GM18511 (cell line): ENCODE measurements around the gene ADAMTS7.
"Not testable (repeated sequence)": the region's sequence is repeated elsewhere in the genome, so short reads cannot be mapped to it uniquely, and the experiment has no call there.

Experiments
- ATAC-seq: cut with Tn5 transposase; IDR thresholded peaks from one replicate; pipeline ENCODE4 v1.9.1; 2021; ENCODE audit warnings: mild to moderate bottlenecking, moderate library complexity; ENCODE audit not compliant: unreplicated experiment

The ADAMTS7 gene

DNA sequence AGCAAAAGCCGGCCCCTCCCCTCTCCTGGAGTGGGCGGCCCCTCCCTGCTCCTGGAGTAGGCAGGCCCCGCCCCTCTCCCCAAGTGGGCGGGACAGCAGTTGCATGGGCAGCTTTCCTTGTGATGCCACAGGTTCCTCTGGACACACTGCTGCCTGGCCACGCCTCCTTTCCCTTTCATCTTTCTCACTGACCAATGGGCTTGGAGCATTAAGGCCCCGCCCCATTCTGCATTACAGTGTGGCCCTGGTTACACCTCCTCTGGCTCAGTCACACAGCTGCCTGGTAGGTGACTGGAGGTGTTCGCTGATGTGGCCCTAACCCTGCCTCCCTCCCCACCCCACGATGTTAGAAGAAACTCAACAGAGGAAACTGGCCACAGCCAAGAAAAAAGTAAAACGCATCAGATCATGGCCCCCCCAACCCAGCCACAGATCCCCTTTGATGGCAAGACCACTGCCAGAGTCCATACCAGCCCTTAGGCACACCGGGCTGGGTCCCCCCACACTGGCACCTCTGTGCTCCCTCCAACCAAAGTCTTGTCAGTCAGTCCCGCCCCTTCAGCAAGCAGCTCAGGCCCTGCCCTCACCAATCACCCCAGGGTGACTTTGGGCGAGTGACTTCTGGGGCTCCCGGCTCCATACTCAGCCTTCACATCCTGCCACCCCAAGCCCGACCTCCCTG is 84.3 kb downstream of the ADAMTS7 start:
- no peak for ATAC-seq

DNA sequence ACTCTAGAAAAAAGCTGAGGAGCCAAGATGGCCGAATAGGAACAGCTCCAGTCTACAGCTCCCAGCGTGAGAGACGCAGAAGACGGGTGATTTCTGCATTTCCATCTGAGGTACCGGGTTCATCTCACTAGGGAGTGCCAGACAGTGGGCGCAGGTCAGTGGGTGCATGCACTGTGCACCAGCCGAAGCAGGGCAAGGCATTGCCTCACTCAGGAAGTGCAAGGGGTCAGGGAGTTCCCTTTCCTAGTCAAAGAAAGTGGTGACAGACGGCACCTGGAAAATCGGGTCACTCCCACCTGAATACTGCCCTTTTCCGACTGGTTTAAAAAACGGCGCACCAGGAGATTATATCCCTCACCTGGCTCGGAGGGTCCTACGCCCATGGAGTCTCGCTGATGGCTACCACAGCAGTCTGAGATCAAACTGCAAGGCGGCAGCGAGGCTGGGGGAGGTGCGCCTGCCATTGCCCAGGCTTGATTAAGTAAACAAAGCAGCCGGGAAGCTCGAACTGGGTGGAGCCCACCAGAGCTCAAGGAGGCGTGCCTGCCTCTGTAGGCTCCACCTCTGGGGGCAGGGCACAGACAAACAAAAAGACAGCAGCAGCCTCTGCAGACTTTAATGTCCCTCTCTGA is 91.3 kb downstream of the ADAMTS7 start:
- ATAC-seq = not testable (repeated sequence)

DNA sequence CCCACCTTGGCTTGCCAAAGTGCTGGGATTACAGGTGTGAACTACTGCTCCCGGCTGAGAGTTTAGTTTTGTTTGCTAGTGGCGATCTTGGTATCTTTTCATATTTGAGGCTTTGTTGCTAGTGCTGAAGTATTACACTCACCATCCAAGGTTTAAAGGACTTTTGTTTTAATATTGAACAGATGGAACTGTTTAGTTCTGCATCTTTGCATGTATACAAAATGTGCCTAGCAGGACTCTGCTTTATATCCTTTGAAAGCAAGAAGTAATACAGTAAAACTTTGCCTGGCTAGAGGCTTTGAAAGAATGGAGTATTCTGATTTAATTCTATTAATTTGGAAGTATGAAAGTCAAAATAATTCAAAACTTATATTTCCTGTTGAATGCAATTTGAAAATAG is 92.4 kb downstream of the ADAMTS7 start:
- ATAC-seq = no peak

DNA sequence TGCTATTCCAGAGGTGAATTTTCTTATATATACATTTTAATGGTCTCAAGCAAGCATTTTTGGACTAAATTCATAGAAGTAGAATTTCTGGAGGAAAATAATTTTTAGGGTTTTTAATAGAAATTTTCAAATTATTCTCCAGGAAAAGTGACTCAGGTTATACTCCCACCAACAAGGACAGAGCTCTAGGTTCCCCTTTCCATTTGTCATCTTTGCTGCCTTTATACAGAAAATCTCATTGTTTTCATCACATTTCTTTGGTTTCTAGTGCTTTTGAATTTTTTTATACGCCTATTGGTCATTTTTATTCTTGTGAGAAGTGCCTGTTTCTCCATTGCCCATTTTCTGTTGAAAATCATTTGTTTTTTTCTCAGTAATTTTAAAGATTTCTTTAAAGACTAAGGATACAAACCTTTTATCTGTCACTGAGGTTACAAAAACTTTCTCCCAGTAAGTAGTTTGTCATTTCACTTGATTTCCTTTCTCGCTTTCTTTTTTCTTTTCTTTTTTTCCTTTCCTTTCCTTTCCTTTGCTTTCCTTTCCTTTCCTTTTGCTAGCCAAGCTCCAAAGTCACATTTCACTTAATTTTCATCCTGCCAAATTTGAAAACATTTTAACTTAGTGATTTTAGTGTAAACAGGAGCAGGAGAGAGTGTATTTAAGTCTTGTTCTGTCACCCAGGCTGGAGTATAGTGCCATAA is 93.2 kb downstream of the ADAMTS7 start:
- ATAC-seq = no peak

DNA sequence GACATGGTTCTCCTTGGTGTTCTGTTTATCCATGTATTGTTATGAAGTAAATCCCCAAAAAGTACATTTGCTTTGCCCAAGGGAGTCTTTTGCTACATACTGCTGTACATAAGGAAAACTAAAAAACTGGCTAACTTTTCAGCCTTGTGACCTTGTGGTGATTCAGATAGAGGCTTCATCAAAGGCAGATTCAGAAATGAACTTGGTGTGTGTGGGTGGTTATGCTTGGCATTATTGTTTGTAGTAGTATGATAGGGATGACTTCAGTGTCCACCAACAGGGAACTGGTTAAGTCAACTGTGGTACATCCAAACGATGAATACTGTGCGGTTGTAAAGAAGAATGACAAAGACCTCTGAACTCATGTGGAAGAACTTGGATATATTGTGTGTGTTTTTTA is 94.6 kb downstream of the ADAMTS7 start:
- no peak for ATAC-seq

DNA sequence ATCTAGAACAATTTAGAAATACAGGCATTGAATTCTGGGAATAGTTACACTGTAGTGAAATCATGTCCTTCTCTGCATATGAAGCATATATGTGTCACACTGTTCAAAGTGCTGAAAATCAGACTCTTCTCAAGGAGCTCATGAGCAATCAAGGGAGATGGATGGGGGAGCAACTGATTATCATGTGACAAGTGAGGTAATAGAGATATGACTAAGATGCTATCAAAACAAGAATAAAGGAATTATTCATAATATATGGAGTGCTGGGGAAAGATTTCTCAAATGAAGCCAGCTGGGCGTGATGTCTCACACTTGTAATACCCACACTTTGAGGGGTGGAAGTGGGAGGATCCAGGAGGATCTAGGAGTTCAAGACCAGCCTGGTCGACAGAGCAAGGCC is 95.3 kb downstream of the ADAMTS7 start:
- no peak for ATAC-seq

DNA sequence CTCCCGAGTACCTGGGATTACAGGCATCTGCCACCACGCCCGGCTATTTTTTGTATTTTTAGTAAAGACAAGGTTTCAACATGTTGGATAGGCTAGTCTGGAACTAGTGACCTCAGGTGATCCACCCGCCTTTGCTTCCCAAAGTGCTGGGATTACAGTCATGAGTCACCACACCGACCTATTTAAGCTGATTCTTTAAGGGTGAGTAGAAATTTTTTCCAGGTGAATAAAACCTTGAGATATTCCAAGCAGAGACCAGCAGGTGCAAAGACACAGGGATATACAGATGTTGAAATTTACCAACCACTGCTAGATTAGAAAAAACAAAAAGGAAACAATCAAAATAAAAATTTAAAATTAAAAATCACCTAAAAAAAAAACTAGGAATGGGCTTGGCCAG is 95.8 kb downstream of the ADAMTS7 start:
- ATAC-seq = no peak

DNA sequence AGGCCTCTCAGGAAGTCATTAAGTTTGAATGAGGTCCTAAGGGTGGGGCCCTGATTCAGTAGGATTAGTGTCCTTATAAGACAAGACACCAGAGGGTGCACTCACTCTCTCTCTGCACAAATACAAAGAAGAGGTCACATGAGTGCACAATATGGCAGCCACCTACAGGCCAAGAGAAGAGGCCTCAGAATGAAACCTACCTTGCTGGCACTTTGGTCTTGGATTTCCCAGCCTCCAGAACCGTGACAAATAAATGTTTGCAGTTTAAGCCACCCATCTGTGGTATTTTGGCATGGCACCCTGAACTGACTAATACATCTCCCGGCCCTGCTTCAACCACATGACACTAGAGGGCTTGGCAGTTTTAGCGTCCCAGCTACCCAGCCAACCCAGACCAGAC is 96.4 kb downstream of the ADAMTS7 start:
- ATAC-seq = no peak

DNA sequence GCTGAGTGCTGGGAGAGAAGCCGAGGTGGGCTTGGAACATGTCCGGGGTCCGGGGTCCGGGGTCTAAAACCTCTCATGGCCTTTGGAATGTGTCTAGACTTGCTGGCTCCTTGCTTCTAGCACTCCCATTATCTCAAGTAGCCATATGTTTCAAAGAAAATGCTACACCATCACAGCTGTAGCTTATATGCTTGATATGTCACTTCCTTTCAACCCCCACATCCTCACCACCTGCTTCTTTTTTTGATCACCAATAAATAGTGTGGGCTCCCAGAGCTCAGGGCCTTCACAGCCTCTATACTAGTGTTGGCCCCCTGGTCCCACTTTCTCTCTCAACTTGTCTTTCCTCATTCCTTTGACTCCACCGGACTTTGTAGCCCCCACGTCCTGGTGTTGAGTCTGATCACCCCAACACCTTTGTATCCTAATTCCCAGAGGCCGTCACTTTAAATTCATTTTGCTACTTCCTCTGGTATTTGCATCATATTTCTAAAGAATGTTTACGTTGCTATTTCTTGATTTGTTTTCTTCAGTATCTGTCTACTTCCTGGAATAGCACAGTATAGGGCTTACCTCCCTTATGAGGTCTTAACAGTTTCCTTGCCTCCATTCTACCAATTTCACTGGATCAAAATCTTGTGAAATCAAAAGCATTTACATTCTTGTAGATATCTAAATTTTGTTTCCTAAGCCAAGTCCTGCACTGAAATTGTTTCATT is 98.3 kb downstream of the ADAMTS7 start:
- ATAC-seq = no peak

DNA sequence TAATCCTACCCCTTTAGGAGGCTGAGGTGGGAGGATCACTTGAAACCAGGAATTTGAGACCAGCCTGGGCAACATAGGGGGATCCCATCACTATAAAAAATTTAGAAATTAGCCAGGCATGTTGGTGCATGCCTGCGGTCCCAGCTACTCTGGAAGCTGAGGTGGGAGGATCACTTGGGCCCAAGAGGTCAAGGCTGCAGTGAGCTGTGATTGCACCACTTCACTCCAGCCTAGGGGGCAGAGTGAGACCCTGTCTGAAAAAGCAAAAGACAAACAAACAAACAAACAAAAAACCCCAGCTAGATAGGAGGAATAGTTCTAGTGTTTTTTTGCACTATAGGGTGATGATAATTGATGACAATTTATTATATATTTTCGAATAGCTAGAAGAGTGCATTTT is 99.6 kb downstream of the ADAMTS7 start:
- no peak for ATAC-seq

DNA sequence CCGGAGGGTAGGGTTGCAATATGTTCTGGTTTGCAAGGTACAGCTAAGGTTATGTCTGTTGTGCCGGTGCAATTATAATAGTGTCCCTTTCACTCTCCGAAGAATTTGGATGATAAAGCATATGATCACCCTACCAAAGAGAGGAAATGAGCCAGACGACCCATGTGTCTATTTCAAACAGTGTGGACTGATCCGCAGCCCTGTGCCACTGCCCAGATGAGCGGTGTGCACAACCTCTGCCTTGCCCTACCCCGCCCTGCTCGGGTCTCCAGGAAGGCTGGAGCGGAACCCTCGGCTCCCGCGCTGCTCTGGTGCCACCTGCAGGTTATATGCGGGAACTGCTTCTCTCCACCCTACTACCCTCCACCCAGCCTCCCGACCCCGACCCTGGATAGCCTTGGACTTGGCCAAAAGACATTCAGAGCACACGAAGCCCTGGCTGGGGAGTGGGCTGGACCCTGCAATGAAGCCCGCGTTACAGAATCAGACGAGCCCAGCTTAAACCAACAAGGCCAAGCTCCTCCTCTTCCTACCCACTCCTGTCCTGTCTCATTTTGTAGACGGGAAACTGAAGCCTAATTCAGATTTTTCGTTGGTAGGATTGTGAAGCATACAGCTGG is 101.9 kb downstream of the ADAMTS7 start:
- ATAC-seq = peak; percentile 68
